Esophagus (tissue), 2 donors: Measurements from ENCODE around the gene HAUS7. TPM values are rescaled to one million over a fixed set of nuclear protein-coding genes. Genes with fewer than 3 reads are reported as not detected.

Experiments used
- H3K27ac ChIP-seq, 2 donors: one replicate each; pipeline ENCODE4 v1.5.1; 2013; ENCODE audit warnings: low read depth in 2 of 2, mild to moderate bottlenecking in 2 of 2, inconsistent platforms in 1 of 2, low read length in 1 of 2, moderate library complexity in 1 of 2
- H3K27me3 ChIP-seq, 2 donors: one replicate each; pipeline ENCODE4 v1.6.1; 2013; ENCODE audit warnings: low read length in 2 of 2, control low read depth in 1 of 2, mild to moderate bottlenecking in 1 of 2; ENCODE audit not compliant: insufficient read depth in 2 of 2, control insufficient read depth in 1 of 2
- H3K36me3 ChIP-seq, 2 donors: one replicate each; pipeline ENCODE4 v1.6.1; 2013; ENCODE audit warnings: low read length in 1 of 2; ENCODE audit not compliant: control insufficient read depth in 2 of 2, insufficient read depth in 2 of 2
- H3K4me1 ChIP-seq, 2 donors: one replicate each; pipeline ENCODE4 v1.6.1; 2013; ENCODE audit warnings: low read length in 1 of 2; ENCODE audit not compliant: control insufficient read depth in 2 of 2, insufficient read depth in 2 of 2
- H3K4me3 ChIP-seq, 2 donors: one replicate each; pipeline ENCODE4 v1.5.1; 2013; ENCODE audit warnings: low read length in 2 of 2, mild to moderate bottlenecking in 2 of 2, low read depth in 1 of 2, moderate library complexity in 1 of 2
- H3K9me3 ChIP-seq, 2 donors: one replicate each; pipeline ENCODE4 v1.6.1; 2013; ENCODE audit warnings: mild to moderate bottlenecking in 2 of 2, low read depth in 1 of 2, low read length in 1 of 2, moderate library complexity in 1 of 2; ENCODE audit not compliant: control insufficient read depth in 2 of 2, insufficient read depth in 1 of 2
- WGBS, 2 donors: extraction: QIAGEN DNeasy Blood & Tissue Kit; methylation state at CpG; one replicate each; pipeline ENCODE4 v1.1.7; 2013; 5-methylcytosine and 5-hydroxymethylcytosine counted together
- polyA plus RNA-seq, 2 donors: library from polyadenylated mRNA; stranded (reverse); fragments of 200-250 nt; gene quantifications; one replicate each; pipeline ENCODE4 v1.2.3, GENCODE V29; 2013
- donor health status: healthy with polysubstance abuse.
- donor health status: Bipolar disorder and iron deficiency.

Gene HAUS7
- polyA plus RNA-seq, 2 donors: 14.7 to 27.1 TPM

- H3K27ac ChIP-seq: no peak overlapping the region
These were observed 31.2 kb upstream of the HAUS7 start for GRCh38 chrX:153501530-153501929.

GRCh38 chrX:153500676-153501280 lies 30.4 kb upstream of the HAUS7 start:
- H3K4me1 ChIP-seq: peaks cover 0 to 7% of the 10 kb centered on the region in 2 donors
- H3K27ac ChIP-seq: no peak overlapping the region
- no peaks in the 10 kb centered on the region for H3K36me3 ChIP-seq
- no peaks in the 10 kb centered on the region for H3K27me3 ChIP-seq
- WGBS, 2 donors: 90 to 92% methylated on average over 9 of the region's 9 CpGs
- H3K9me3 ChIP-seq: no peaks in the 10 kb centered on the region
- H3K4me3 ChIP-seq: no peak overlapping the region

More at GRCh38 chrX:153501530-153501929, 31.2 kb upstream of the HAUS7 start:
- Histone ChIP-seq H3K36me3 (no peaks in the 10 kb centered on the region), H3K27me3 (no peaks in the 10 kb centered on the region), H3K9me3 (no peaks in the 10 kb centered on the region), H3K4me1 (peaks cover 0 to 2% of the 10 kb centered on the region in 2 donors), H3K4me3 (no peak overlapping the region)
- 66 to 83% methylated on average over 6 to 8 of the region's 8 CpGs for WGBS, 2 donors

- peaks cover 0 to 14% of the 10 kb centered on the region in 2 donors for H3K4me1 ChIP-seq
- no peaks in the 10 kb centered on the region for H3K36me3 ChIP-seq
- no peak overlapping the region for H3K27ac ChIP-seq
- no peaks in the 10 kb centered on the region for H3K9me3 ChIP-seq
- H3K4me3 ChIP-seq: no peak overlapping the region
- 38 to 64% methylated on average over 17 of the region's 17 CpGs for WGBS, 2 donors
- H3K27me3 ChIP-seq: no peaks in the 10 kb centered on the region
These were observed 29.5 kb upstream of the HAUS7 start for GRCh38 chrX:153499876-153500275.

- no peaks in the 10 kb centered on the region for H3K9me3 ChIP-seq
- no peak overlapping the region for H3K27ac ChIP-seq
- no peak overlapping the region for H3K4me3 ChIP-seq
- 34 to 54% methylated on average over 12 to 15 of the region's 15 CpGs for WGBS, 2 donors
- H3K27me3 ChIP-seq: no peaks in the 10 kb centered on the region
- no peaks in the 10 kb centered on the region for H3K36me3 ChIP-seq
- peaks cover 0 to 14% of the 10 kb centered on the region in 2 donors for H3K4me1 ChIP-seq
These were observed 29.0 kb upstream of the HAUS7 start for GRCh38 chrX:153499341-153499740.

- WGBS, 2 donors: 72 to 78% methylated on average over 7 of the region's 7 CpGs
- H3K4me1 ChIP-seq: peaks cover 0 to 14% of the 10 kb centered on the region in 2 donors
- no peak overlapping the region for H3K27ac ChIP-seq
- H3K4me3 ChIP-seq: no peak overlapping the region
- no peaks in the 10 kb centered on the region for H3K36me3 ChIP-seq
- no peaks in the 10 kb centered on the region for H3K27me3 ChIP-seq
- no peaks in the 10 kb centered on the region for H3K9me3 ChIP-seq
These were observed 28.1 kb upstream of the HAUS7 start for GRCh38 chrX:153498453-153498852.

- Histone ChIP-seq H3K4me3 (no peak overlapping the region), H3K36me3 (no peaks in the 10 kb centered on the region), H3K9me3 (no peaks in the 10 kb centered on the region), H3K4me1 (peaks cover 0 to 14% of the 10 kb centered on the region in 2 donors), H3K27ac (no peak overlapping the region), H3K27me3 (no peaks in the 10 kb centered on the region)
- WGBS, 2 donors: 36 to 56% methylated on average over 8 of the region's 8 CpGs
These were observed 26.2 kb upstream of the HAUS7 start for GRCh38 chrX:153496590-153496959.

- no peaks in the 10 kb centered on the region for H3K9me3 ChIP-seq
- WGBS, 2 donors: 41 to 71% methylated on average over 16 to 18 of the region's 18 CpGs
- H3K36me3 ChIP-seq: no peaks in the 10 kb centered on the region
- no peaks in the 10 kb centered on the region for H3K27me3 ChIP-seq
- H3K4me1 ChIP-seq: peaks cover 0 to 16% of the 10 kb centered on the region in 2 donors
- no peak overlapping the region for H3K4me3 ChIP-seq
- peak overlapping the region in 1 of 2 donors; percentile 45 for H3K27ac ChIP-seq
These were observed 25.7 kb upstream of the HAUS7 start for GRCh38 chrX:153495903-153496589.

GRCh38 chrX:153495362-153495751 lies 25.0 kb upstream of the HAUS7 start:
- Histone ChIP-seq H3K36me3 (no peaks in the 10 kb centered on the region), H3K27ac (no peak overlapping the region), H3K4me1 (peaks cover 0 to 16% of the 10 kb centered on the region in 2 donors), H3K4me3 (peak overlapping the region in 1 of 2 donors; percentile 29), H3K27me3 (no peaks in the 10 kb centered on the region), H3K9me3 (no peaks in the 10 kb centered on the region)
- 14 to 40% methylated on average over 17 of the region's 17 CpGs for WGBS, 2 donors

- H3K4me1 ChIP-seq: peaks cover 0 to 15% of the 10 kb centered on the region in 2 donors
- H3K36me3 ChIP-seq: no peaks in the 10 kb centered on the region
- peak within 1 kb of the TSS in 1 of 2 donors; percentile 29 for H3K4me3 ChIP-seq
- H3K27ac ChIP-seq: peak within 1 kb of the TSS in 1 of 2 donors; percentile 45
- H3K9me3 ChIP-seq: no peaks in the 10 kb centered on the region
- H3K27me3 ChIP-seq: no peaks in the 10 kb centered on the region
- 6 to 48% methylated on average over 30 to 36 of the region's 41 CpGs for WGBS, 2 donors
These were observed 24.4 kb upstream of the HAUS7 start, which contains the start of gene BGN for GRCh38 chrX:153494541-153495361. BGN (plus strand) TSS chrX:153494980; CDS start chrX:153504632, 9,652 bp downstream.
